ENCODE results near the gene IMMP2L. TPM values are rescaled to one million over a fixed set of nuclear protein-coding genes. Genes with fewer than 3 reads are reported as not detected.

The IMMP2L gene
- total RNA-seq, 1 experiment from 2014 or later: 13.6 TPM

DNA sequence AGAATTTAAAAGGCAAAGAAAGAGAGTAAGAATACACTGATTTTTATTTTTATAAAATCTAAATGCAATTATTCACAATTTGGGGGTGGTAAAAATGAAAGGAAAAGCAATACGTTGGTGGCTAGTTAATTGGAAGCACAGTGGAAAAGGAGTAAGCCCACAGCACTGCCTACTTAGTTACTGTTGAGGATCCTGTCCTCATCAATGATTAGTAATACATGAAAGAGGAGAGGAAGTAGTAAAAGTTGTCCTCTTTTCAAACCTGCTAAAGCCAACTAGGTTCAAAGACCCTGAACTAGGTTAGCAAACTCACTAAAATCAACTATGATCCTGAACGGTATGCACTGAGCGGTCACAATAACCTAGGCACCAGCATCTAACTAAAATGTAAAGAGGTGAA lies 524.1 kb downstream of the IMMP2L start:
- TF ChIP-seq TP53 (CRISPR knock-in tag; IDR thresholded peaks at IDR 0.05): no peak
- no peak for TF ChIP-seq NR3C1 (CRISPR knock-in tag; conservative IDR thresholded peaks at IDR 0.05; ENCODE audit: low read depth)
- no peak for TF ChIP-seq FOXK1 (CRISPR knock-in tag; IDR thresholded peaks at IDR 0.05)
- TF ChIP-seq, protein P1, sequence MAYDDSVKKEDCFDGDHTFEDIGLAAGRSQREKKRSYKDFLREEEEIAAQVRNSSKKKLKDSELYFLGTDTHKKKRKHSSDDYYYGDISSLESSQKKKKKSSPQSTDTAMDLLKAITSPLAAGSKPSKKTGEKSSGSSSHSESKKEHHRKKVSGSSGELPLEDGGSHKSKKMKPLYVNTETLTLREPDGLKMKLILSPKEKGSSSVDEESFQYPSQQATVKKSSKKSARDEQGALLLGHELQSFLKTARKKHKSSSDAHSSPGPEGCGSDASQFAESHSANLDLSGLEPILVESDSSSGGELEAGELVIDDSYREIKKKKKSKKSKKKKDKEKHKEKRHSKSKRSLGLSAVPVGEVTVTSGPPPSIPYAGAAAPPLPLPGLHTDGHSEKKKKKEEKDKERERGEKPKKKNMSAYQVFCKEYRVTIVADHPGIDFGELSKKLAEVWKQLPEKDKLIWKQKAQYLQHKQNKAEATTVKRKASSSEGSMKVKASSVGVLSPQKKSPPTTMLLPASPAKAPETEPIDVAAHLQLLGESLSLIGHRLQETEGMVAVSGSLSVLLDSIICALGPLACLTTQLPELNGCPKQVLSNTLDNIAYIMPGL (CRISPR knock-in tag; IDR thresholded peaks at IDR 0.05): no peak
- TF ChIP-seq, protein P2, sequence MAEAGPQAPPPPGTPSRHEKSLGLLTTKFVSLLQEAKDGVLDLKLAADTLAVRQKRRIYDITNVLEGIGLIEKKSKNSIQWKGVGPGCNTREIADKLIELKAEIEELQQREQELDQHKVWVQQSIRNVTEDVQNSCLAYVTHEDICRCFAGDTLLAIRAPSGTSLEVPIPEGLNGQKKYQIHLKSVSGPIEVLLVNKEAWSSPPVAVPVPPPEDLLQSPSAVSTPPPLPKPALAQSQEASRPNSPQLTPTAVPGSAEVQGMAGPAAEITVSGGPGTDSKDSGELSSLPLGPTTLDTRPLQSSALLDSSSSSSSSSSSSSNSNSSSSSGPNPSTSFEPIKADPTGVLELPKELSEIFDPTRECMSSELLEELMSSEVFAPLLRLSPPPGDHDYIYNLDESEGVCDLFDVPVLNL (CRISPR knock-in tag; IDR thresholded peaks at IDR 0.05; ENCODE audit: borderline replicate concordance, low read depth): no peak
- TF ChIP-seq, protein P3, sequence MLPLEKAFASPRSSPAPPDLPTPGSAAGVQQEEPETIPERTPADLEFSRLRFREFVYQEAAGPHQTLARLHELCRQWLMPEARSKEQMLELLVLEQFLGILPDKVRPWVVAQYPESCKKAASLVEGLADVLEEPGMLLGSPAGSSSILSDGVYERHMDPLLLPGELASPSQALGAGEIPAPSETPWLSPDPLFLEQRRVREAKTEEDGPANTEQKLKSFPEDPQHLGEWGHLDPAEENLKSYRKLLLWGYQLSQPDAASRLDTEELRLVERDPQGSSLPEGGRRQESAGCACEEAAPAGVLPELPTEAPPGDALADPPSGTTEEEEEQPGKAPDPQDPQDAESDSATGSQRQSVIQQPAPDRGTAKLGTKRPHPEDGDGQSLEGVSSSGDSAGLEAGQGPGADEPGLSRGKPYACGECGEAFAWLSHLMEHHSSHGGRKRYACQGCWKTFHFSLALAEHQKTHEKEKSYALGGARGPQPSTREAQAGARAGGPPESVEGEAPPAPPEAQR (CRISPR knock-in tag; IDR thresholded peaks at IDR 0.05): no peak
- no peak for TF ChIP-seq MYBL2 (CRISPR knock-in tag; IDR thresholded peaks at IDR 0.05)
- TF ChIP-seq, protein P4, sequence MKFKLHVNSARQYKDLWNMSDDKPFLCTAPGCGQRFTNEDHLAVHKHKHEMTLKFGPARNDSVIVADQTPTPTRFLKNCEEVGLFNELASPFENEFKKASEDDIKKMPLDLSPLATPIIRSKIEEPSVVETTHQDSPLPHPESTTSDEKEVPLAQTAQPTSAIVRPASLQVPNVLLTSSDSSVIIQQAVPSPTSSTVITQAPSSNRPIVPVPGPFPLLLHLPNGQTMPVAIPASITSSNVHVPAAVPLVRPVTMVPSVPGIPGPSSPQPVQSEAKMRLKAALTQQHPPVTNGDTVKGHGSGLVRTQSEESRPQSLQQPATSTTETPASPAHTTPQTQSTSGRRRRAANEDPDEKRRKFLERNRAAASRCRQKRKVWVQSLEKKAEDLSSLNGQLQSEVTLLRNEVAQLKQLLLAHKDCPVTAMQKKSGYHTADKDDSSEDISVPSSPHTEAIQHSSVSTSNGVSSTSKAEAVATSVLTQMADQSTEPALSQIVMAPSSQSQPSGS (CRISPR knock-in tag; IDR thresholded peaks at IDR 0.05; ENCODE audit: borderline replicate concordance, low read depth): no peak
- TF ChIP-seq, protein P5, sequence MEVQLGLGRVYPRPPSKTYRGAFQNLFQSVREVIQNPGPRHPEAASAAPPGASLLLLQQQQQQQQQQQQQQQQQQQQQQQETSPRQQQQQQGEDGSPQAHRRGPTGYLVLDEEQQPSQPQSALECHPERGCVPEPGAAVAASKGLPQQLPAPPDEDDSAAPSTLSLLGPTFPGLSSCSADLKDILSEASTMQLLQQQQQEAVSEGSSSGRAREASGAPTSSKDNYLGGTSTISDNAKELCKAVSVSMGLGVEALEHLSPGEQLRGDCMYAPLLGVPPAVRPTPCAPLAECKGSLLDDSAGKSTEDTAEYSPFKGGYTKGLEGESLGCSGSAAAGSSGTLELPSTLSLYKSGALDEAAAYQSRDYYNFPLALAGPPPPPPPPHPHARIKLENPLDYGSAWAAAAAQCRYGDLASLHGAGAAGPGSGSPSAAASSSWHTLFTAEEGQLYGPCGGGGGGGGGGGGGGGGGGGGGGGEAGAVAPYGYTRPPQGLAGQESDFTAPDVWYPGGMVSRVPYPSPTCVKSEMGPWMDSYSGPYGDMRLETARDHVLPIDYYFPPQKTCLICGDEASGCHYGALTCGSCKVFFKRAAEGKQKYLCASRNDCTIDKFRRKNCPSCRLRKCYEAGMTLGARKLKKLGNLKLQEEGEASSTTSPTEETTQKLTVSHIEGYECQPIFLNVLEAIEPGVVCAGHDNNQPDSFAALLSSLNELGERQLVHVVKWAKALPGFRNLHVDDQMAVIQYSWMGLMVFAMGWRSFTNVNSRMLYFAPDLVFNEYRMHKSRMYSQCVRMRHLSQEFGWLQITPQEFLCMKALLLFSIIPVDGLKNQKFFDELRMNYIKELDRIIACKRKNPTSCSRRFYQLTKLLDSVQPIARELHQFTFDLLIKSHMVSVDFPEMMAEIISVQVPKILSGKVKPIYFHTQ (CRISPR knock-in tag; IDR thresholded peaks at IDR 0.05): no peak
- no peak for TF ChIP-seq ZNF263 (CRISPR knock-in tag; IDR thresholded peaks at IDR 0.05; ENCODE audit: low read depth)
- TF ChIP-seq GTF2I (CRISPR knock-in tag; conservative IDR thresholded peaks at IDR 0.05): no peak
- no peak for TF ChIP-seq SP1 (CRISPR knock-in tag; conservative IDR thresholded peaks at IDR 0.05)
- TF ChIP-seq, protein P6, sequence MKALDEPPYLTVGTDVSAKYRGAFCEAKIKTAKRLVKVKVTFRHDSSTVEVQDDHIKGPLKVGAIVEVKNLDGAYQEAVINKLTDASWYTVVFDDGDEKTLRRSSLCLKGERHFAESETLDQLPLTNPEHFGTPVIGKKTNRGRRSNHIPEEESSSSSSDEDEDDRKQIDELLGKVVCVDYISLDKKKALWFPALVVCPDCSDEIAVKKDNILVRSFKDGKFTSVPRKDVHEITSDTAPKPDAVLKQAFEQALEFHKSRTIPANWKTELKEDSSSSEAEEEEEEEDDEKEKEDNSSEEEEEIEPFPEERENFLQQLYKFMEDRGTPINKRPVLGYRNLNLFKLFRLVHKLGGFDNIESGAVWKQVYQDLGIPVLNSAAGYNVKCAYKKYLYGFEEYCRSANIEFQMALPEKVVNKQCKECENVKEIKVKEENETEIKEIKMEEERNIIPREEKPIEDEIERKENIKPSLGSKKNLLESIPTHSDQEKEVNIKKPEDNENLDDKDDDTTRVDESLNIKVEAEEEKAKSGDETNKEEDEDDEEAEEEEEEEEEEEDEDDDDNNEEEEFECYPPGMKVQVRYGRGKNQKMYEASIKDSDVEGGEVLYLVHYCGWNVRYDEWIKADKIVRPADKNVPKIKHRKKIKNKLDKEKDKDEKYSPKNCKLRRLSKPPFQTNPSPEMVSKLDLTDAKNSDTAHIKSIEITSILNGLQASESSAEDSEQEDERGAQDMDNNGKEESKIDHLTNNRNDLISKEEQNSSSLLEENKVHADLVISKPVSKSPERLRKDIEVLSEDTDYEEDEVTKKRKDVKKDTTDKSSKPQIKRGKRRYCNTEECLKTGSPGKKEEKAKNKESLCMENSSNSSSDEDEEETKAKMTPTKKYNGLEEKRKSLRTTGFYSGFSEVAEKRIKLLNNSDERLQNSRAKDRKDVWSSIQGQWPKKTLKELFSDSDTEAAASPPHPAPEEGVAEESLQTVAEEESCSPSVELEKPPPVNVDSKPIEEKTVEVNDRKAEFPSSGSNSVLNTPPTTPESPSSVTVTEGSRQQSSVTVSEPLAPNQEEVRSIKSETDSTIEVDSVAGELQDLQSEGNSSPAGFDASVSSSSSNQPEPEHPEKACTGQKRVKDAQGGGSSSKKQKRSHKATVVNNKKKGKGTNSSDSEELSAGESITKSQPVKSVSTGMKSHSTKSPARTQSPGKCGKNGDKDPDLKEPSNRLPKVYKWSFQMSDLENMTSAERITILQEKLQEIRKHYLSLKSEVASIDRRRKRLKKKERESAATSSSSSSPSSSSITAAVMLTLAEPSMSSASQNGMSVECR (CRISPR knock-in tag; IDR thresholded peaks at IDR 0.05; ENCODE audit: borderline replicate concordance): no peak
- TF ChIP-seq, protein P7, sequence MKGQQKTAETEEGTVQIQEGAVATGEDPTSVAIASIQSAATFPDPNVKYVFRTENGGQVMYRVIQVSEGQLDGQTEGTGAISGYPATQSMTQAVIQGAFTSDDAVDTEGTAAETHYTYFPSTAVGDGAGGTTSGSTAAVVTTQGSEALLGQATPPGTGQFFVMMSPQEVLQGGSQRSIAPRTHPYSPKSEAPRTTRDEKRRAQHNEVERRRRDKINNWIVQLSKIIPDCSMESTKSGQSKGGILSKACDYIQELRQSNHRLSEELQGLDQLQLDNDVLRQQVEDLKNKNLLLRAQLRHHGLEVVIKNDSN (CRISPR knock-in tag; IDR thresholded peaks at IDR 0.05): no peak
- no peak for TF ChIP-seq ETV6 (CRISPR knock-in tag; IDR thresholded peaks at IDR 0.05)
- no peak for TF ChIP-seq ZNF232 (CRISPR knock-in tag; IDR thresholded peaks at IDR 0.05)
- no peak for TF ChIP-seq PRRX2 (CRISPR knock-in tag; IDR thresholded peaks at IDR 0.05)
- DNase-seq (ENCODE audit: low spot score) (no peak), ATAC-seq (no peak)
- ChIA-PET POLR2A (no interaction called here), CTCF (no interaction called here)
- Mint-ChIP-seq H3K27ac (no peak overlapping the region), H3K27me3 (ENCODE audit: low read depth) (no peaks in the 10 kb centered on the region), H3K4me1 (peaks cover 11% of the 10 kb centered on the region), H3K9me3 (no peaks in the 10 kb centered on the region), H3K4me3 (no peak overlapping the region), H3K36me3 (no peaks in the 10 kb centered on the region)

Data from WTC11 (cell line).